A549 (cell line): ENCODE results near the gene HASPIN. TPM values are rescaled to one million over a fixed set of nuclear protein-coding genes. Genes with fewer than 3 reads are reported as not detected.

Experiments used
- ATAC-seq, 2 experiments: fragments of 200-7000 bp in 1 of 2; fragments of >200 bp in 1 of 2; cut with Nextera tagmentation in 1 of 2; cut with Tn5 transposase in 1 of 2; 3 replicates each; pipeline versions ENCODE4 v1.8.0 to v1.9.1; 2018 to 2020; ENCODE audit warnings: mild to moderate bottlenecking in 1 of 2, moderate library complexity in 1 of 2
- CTCF ChIA-PET: fragments of 300-600 bp; sonication (Branson Sonifier 250); formaldehyde crosslinking; extraction: SDS; loops from one replicate; lab custom pipeline; 2021; ENCODE audit warnings: antibody characterized with exemption, inconsistent platforms; lab: Yijun Ruan, JAX
- POLR2A ChIA-PET: fragments of 350-600 bp; formaldehyde crosslinking; extraction: SDS; loops from one replicate; lab custom pipeline; 2021; ENCODE audit warnings: antibody characterized with exemption, inconsistent platforms; lab: Yijun Ruan, JAX
- DNase-seq, 2 experiments: peaks; one replicate each; pipeline versions ENCODE4 v3.0.0 to v3.0.0-alpha.2; 2011 to 2016; ENCODE audit warnings: low read depth in 1 of 2, low spot score in 1 of 2
- FAIRE-seq: peaks from 2 replicates; lab custom pipeline; 2011; peaks lifted over from hg19 to GRCh38; lab: Jason Lieb, UNC
- H3K27ac ChIP-seq, 2 experiments: fragments of >200 bp; sonication (Bioruptor Twin); formaldehyde crosslinking; 3 replicates each; pipeline ENCODE4 v1.5.1; 2016 to 2017
- H3K4me1 ChIP-seq: fragments of >200 bp; sonication (Bioruptor Twin); formaldehyde crosslinking; 3 replicates; pipeline ENCODE4 v1.6.1; 2016
- H3K4me2 ChIP-seq: fragments of >200 bp; sonication (Bioruptor Twin); formaldehyde crosslinking; 3 replicates; pipeline ENCODE4 v1.6.1; 2016
- H3K4me3 ChIP-seq: fragments of >200 bp; sonication (Bioruptor Twin); formaldehyde crosslinking; 3 replicates; pipeline ENCODE4 v1.5.1; 2016
- H3K9me3 ChIP-seq: fragments of >200 bp; sonication (Bioruptor Twin); formaldehyde crosslinking; 3 replicates; pipeline ENCODE4 v1.6.1; 2016
- CBX2 ChIP-seq: fragments of 200-600 bp; sonication (generic); IDR thresholded peaks from 2 replicates; pipeline ENCODE4 v1.6.1; 2016; ENCODE audit warnings: low read depth, mild to moderate bottlenecking, borderline replicate concordance
- CBX8 ChIP-seq: fragments of 200-600 bp; sonication (generic); IDR thresholded peaks from 2 replicates; pipeline ENCODE4 v1.6.1; 2016
- CEBPB ChIP-seq, 2 experiments: fragments of >200 bp in 1 of 2; sonication (Bioruptor Twin) in 1 of 2; formaldehyde crosslinking in 1 of 2; IDR thresholded peaks; 2 replicates each; pipeline ENCODE4 v1.6.1; 2012 to 2016
- E2F6 ChIP-seq: IDR thresholded peaks from 2 replicates; pipeline ENCODE4 v1.6.1; 2012; ENCODE audit warnings: low read depth, borderline replicate concordance
- EHMT2 ChIP-seq: fragments of 200-600 bp; sonication (generic); IDR thresholded peaks from 2 replicates; pipeline ENCODE4 v1.6.1; 2016; ENCODE audit warnings: antibody characterized with exemption, low read depth, mild to moderate bottlenecking, moderate library complexity
- FOSB ChIP-seq: fragments of 250-450 bp; sonication (Bioruptor Pico); IDR thresholded peaks from 2 replicates; pipeline ENCODE4 v1.5.0; 2020; ENCODE audit warnings: mild to moderate bottlenecking, moderate library complexity
- FOXS1 ChIP-seq: fragments of 250-450 bp; sonication (Bioruptor Pico); IDR thresholded peaks from 2 replicates; pipeline ENCODE4 v1.5.0; 2020; ENCODE audit warnings: mild to moderate bottlenecking, moderate library complexity
- GATA3 ChIP-seq: IDR thresholded peaks from 2 replicates; pipeline ENCODE4 v1.6.1; 2012; ENCODE audit warnings: borderline replicate concordance
- HOXB5 ChIP-seq: fragments of 250-450 bp; sonication (Bioruptor Pico); IDR thresholded peaks from 2 replicates; pipeline ENCODE4 v1.5.0; 2020; ENCODE audit warnings: mild to moderate bottlenecking, moderate library complexity
- KDM5A ChIP-seq: fragments of 200-600 bp; sonication (generic); IDR thresholded peaks from 2 replicates; pipeline ENCODE4 v1.6.1; 2016; ENCODE audit warnings: antibody characterized with exemption, mild to moderate bottlenecking
- MAFK ChIP-seq: fragments of 450-650 bp; IDR thresholded peaks from 2 replicates; pipeline ENCODE4 v1.6.1; 2014; ENCODE audit not compliant: partially characterized antibody
- MAX ChIP-seq: IDR thresholded peaks from 2 replicates; pipeline ENCODE4 v1.6.1; 2012
- MAZ ChIP-seq: fragments of 150-350 bp; IDR thresholded peaks from 2 replicates; pipeline ENCODE4 v1.6.1; 2014; ENCODE audit warnings: antibody characterized with exemption, low read depth, low read length, borderline replicate concordance
- NFE2L2 ChIP-seq: fragments of 150-350 bp; conservative IDR thresholded peaks from 2 replicates; pipeline ENCODE4 v1.6.1; 2014; ENCODE audit warnings: low read length
- PHF8 ChIP-seq: fragments of 200-600 bp; sonication (generic); IDR thresholded peaks from 2 replicates; pipeline ENCODE4 v1.6.1; 2016; ENCODE audit warnings: low read depth, mild to moderate bottlenecking, antibody characterized with exemption, moderate library complexity, borderline replicate concordance
- POLR2A ChIP-seq: IDR thresholded peaks from 2 replicates; pipeline ENCODE4 v1.6.1; 2012; ENCODE audit warnings: mild to moderate bottlenecking, low read length
- POLR2AphosphoS2 ChIP-seq: conservative IDR thresholded peaks from 2 replicates; pipeline ENCODE4 v1.6.1; 2012; ENCODE audit warnings: low read length, improper control_type of control experiment, inconsistent platforms
- RCOR1 ChIP-seq: fragments of 150-350 bp; IDR thresholded peaks from 2 replicates; pipeline ENCODE4 v1.6.1; 2014; ENCODE audit warnings: antibody characterized with exemption, low read length, low read depth
- SMC3 ChIP-seq: fragments of >200 bp; sonication (Bioruptor Twin); formaldehyde crosslinking; IDR thresholded peaks from 3 replicates; pipeline ENCODE4 v1.6.1; 2018; ENCODE audit warnings: inconsistent platforms
- SREBF2 ChIP-seq: fragments of 450-650 bp; IDR thresholded peaks from 2 replicates; pipeline ENCODE4 v1.6.1; 2014; ENCODE audit warnings: mild to moderate bottlenecking, moderate library complexity
- TFCP2L1 ChIP-seq: fragments of 250-450 bp; sonication (Bioruptor Pico); IDR thresholded peaks from 2 replicates; pipeline ENCODE4 v1.5.0; 2021; ENCODE audit warnings: mild to moderate bottlenecking
- USF2 ChIP-seq: fragments of 450-650 bp; IDR thresholded peaks from 2 replicates; pipeline ENCODE4 v1.6.1; 2014; ENCODE audit warnings: antibody characterized with exemption
- ZFP36 ChIP-seq: fragments of 450-650 bp; IDR thresholded peaks from 2 replicates; pipeline ENCODE4 v1.6.1; 2014; ENCODE audit warnings: borderline replicate concordance; ENCODE audit not compliant: partially characterized antibody
- WGBS: methylation state at CpG from one replicate; pipeline ENCODE4 v1.1.6; 2017; ENCODE audit errors: missing lambda C conversion rate; 5-methylcytosine and 5-hydroxymethylcytosine counted together
- polyA plus RNA-seq, 4 experiments: library from polyadenylated mRNA; depleted of rRNA in 3 of 4; stranded (reverse); fragments of >200 nt; fragmentation: RNase III in 1 of 4; extraction: RNeasy Plus Mini Kit Qiagen cat#74134 plus additional on column Dnase treatment in 1 of 4; gene quantifications; 2 replicates in 3 of 4; 3 replicates in 1 of 4; pipeline ENCODE4 v1.2.3, GENCODE V29; 2011 to 2017

The HASPIN gene
- polyA plus RNA-seq, 2 of the 4 experiments (the other 2 are of a cell fraction), result 8.7 to 11.5 TPM

- H3K4me1 ChIP-seq, result no peaks in the 10 kb centered on the region
- POLR2A ChIA-PET, result interaction anchor here (0.8 to 2.2 kb wide), 3 partner anchors 9 to 11 kb away, joined by 3 to 8 read pairs (median 4); partner anchors contain the start of gene EMC6
- 83% methylated on average over 15 of the region's 16 CpGs for WGBS
- no peak for FAIRE-seq
- CTCF ChIA-PET, result interaction anchor here (0.8 to 1.8 kb wide), 9 partner anchors 12 to 1624 kb away, joined by 3 to 5 read pairs (median 4); partner anchors contain the start of gene HIC1
- peak; percentile 9 to 13; a peak in 3 of 6 replicates for ATAC-seq
- H3K4me3 ChIP-seq, result no peak overlapping the region
- H3K4me2 ChIP-seq, result no peak overlapping the region
- no peak for DNase-seq
- TF ChIP-seq E2F6 (no peak), MAFK (peak; percentile 64)
- H3K27ac ChIP-seq, result no peak overlapping the region
- H3K9me3 ChIP-seq, result no peaks in the 10 kb centered on the region
Observed at GRCh38 chr17:3678095-3678820, 45.4 kb upstream of the HASPIN start.

- CTCF ChIA-PET, result interaction anchor here (0.8 to 1.8 kb wide), 5 partner anchors 12 to 55 kb away, joined by 3 to 5 read pairs (median 4); no protein-coding TSS in a partner anchor
Observed at GRCh38 chr17:3678821-3679530, 44.7 kb upstream of the HASPIN start.

GRCh38 chr17:3679531-3680126 is 44.1 kb upstream of the HASPIN start:
- ChIA-PET CTCF (interaction anchor here (1.3 to 1.7 kb wide), 2 partner anchors 11 to 55 kb away, joined by 3 to 5 read pairs; no protein-coding TSS in a partner anchor), POLR2A (interaction anchor here (1.0 to 2.2 kb wide), 2 partner anchors 10 to 12 kb away, joined by 3 to 8 read pairs; no protein-coding TSS in a partner anchor)
- no peak overlapping the region for H3K4me3 ChIP-seq
- ATAC-seq (peak; percentile 23 to 24; a peak in 5 of 6 replicates), FAIRE-seq (no peak), DNase-seq (no peak)
- WGBS, result 75% methylated on average over 20 of the region's 20 CpGs
- no peaks in the 10 kb centered on the region for H3K9me3 ChIP-seq
- H3K4me2 ChIP-seq, result no peak overlapping the region
- H3K27ac ChIP-seq, result no peak overlapping the region
- TF ChIP-seq SREBF2 (no peak), CBX2 (no peak), EHMT2 (no peak), FOSB (CRISPR knock-in tag) (no peak), GATA3 (no peak), POLR2A (no peak), E2F6 (no peak), USF2 (no peak), FOXS1 (CRISPR knock-in tag) (no peak), MAZ (no peak), PHF8 (no peak), SMC3 (no peak)
- no peaks in the 10 kb centered on the region for H3K4me1 ChIP-seq

More at GRCh38 chr17:3678821-3679530, 44.7 kb upstream of the HASPIN start:
- POLR2A ChIA-PET, result interaction anchor here (1.0 to 2.2 kb wide), 2 partner anchors 10 to 11 kb away, joined by 3 to 8 read pairs; no protein-coding TSS in a partner anchor
- Histone ChIP-seq H3K4me1 (no peaks in the 10 kb centered on the region), H3K27ac (no peak overlapping the region), H3K4me3 (no peak overlapping the region), H3K9me3 (no peaks in the 10 kb centered on the region), H3K4me2 (no peak overlapping the region)
- FAIRE-seq, result no peak
- WGBS, result 92% methylated on average over 27 of the region's 27 CpGs
- TF ChIP-seq KDM5A (no peak), CBX8 (no peak), SREBF2 (no peak), ZFP36 (no peak), TFCP2L1 (CRISPR knock-in tag) (no peak), POLR2AphosphoS2 (no peak), CEBPB (IDR thresholded peaks at IDR 0.05) (no peak), HOXB5 (CRISPR knock-in tag) (no peak), MAX (no peak), NFE2L2 (no peak), E2F6 (no peak), RCOR1 (no peak)
- DNase-seq, result no peak
- ATAC-seq, result peak in 1 of 2 experiments; percentile 5; a peak in 1 of 6 replicates
